Testis (tissue), 3 donors: ENCODE results near the gene MATR3. TPM values are rescaled to one million over a fixed set of nuclear protein-coding genes. Genes with fewer than 3 reads are reported as not detected.

ENCODE experiments used
- DNase-seq: peaks from one replicate; pipeline ENCODE4 v3.0.0-alpha.2; 2019
- H3K27ac ChIP-seq, 2 donors: fragments of 200-600 bp; sonication (generic); one replicate each; pipeline ENCODE4 v1.5.1; 2019
- H3K27me3 ChIP-seq: fragments of 200-600 bp; sonication (generic); one replicate; pipeline ENCODE4 v1.5.1; 2019
- H3K36me3 ChIP-seq: fragments of 200-600 bp; sonication (generic); one replicate; pipeline ENCODE4 v1.5.1; 2017; ENCODE audit warnings: low read depth; ENCODE audit errors: missing control alignments
- H3K4me1 ChIP-seq: fragments of 200-600 bp; sonication (generic); one replicate; pipeline ENCODE4 v1.5.1; 2019
- H3K4me3 ChIP-seq, 2 donors: fragments of 200-600 bp; sonication (generic); one replicate each; pipeline ENCODE4 v1.5.1; 2017 to 2019
- H3K9me3 ChIP-seq: fragments of 200-600 bp; sonication (generic); one replicate; pipeline ENCODE4 v1.5.1; 2017
- CTCF ChIP-seq, 3 experiments: fragments of 450-650 bp in 2 of 3; fragments of 200-600 bp in 1 of 3; sonication (generic) in 1 of 3; IDR thresholded peaks; one replicate each; pipeline ENCODE4 v1.5.1; 2016 to 2019; ENCODE audit warnings: antibody characterized with exemption in 3 of 3, mild to moderate bottlenecking in 2 of 3, moderate library complexity in 1 of 3
- POLR2A ChIP-seq: fragments of 450-650 bp; IDR thresholded peaks from one replicate; pipeline ENCODE4 v1.6.1; 2017; ENCODE audit warnings: antibody characterized with exemption, mild to moderate bottlenecking, moderate library complexity
- WGBS, 2 donors: methylation state at CpG; one replicate each; pipeline ENCODE4 v1.1.5; 2018; 5-methylcytosine and 5-hydroxymethylcytosine counted together
- intact Hi-C: fragments of 100-400 bp; cut with DNase I; formaldehyde crosslinking; loops from one replicate; pipeline ENCODE4 v1.15.1; 2023; ENCODE audit warnings: low total_unique reads
- polyA plus RNA-seq: library from polyadenylated mRNA; stranded (reverse); fragments of 350-450 nt; fragmentation: Illumina TruSeq; extraction: RNeasy Lipid Tissue Mini Kit (QIAGEN cat#74804); gene quantifications from one replicate; pipeline ENCODE4 v1.2.3, GENCODE V29; 2014; ENCODE audit warnings: low read depth, low replicate concordance; ENCODE audit not compliant: insufficient read depth
- total RNA-seq, 2 donors: library from RNA; depleted of rRNA; stranded (reverse); fragments of >200 nt; gene quantifications; one replicate each; pipeline ENCODE4 v1.2.3, GENCODE V29; 2016

Gene MATR3
- total and polyA plus RNA-seq, 3 donors from 2014 or later: 174 to 248 (median 243) TPM

- H3K4me3 ChIP-seq: no peak overlapping the region
These were observed 2.5 kb upstream of the MATR3 start for GRCh38 chr5:139291051-139291450.

GRCh38 chr5:139293202-139293506 lies 386 bp upstream of the MATR3 start:
- DNase-seq: no peak
- H3K27me3 ChIP-seq: no peaks in the 10 kb centered on the region
- no peaks in the 10 kb centered on the region for H3K36me3 ChIP-seq
- no peak for TF ChIP-seq POLR2A
- no peak for TF ChIP-seq CTCF (IDR thresholded peaks at IDR 0.05)
- 14 to 18% methylated on average over 11 of the region's 11 CpGs for WGBS, 2 donors
- H3K4me1 ChIP-seq: peaks cover 20% of the 10 kb centered on the region
- no peaks in the 10 kb centered on the region for H3K9me3 ChIP-seq
- intact Hi-C loops: no loop called here
- H3K4me3 ChIP-seq: peak overlapping the region; percentile 93 to 95
- H3K27ac ChIP-seq: peak overlapping the region; percentile 100

More at GRCh38 chr5:139291051-139291450, 2.5 kb upstream of the MATR3 start:
- no peak for DNase-seq
- no peaks in the 10 kb centered on the region for H3K4me1 ChIP-seq
- no peak overlapping the region for H3K27ac ChIP-seq
- no peaks in the 10 kb centered on the region for H3K27me3 ChIP-seq
- intact Hi-C loops: no loop called here
- no peaks in the 10 kb centered on the region for H3K9me3 ChIP-seq
- WGBS, 2 donors: 93 to 94% methylated on average over 2 of the region's 2 CpGs
- H3K36me3 ChIP-seq: no peaks in the 10 kb centered on the region
- no peak for TF ChIP-seq CTCF (IDR thresholded peaks at IDR 0.05)
- TF ChIP-seq POLR2A: no peak

GRCh38 chr5:139294374-139295165 lies 1.0 kb downstream of the MATR3 start:
- peak overlapping the region; percentile 100 for H3K27ac ChIP-seq
- intact Hi-C loops: no loop called here
- no peak for TF ChIP-seq CTCF (IDR thresholded peaks at IDR 0.05)
- TF ChIP-seq POLR2A: no peak
- H3K27me3 ChIP-seq: no peaks in the 10 kb centered on the region
- peaks cover 35% of the 10 kb centered on the region for H3K4me1 ChIP-seq
- H3K9me3 ChIP-seq: no peaks in the 10 kb centered on the region
- DNase-seq: peak; percentile 87
- H3K4me3 ChIP-seq: peak overlapping the region; percentile 93 to 95
- 0 to 1% methylated on average over 45 to 48 of the region's 48 CpGs for WGBS, 2 donors
- H3K36me3 ChIP-seq: no peaks in the 10 kb centered on the region

- peak overlapping the region; percentile 100 for H3K27ac ChIP-seq
- TF ChIP-seq POLR2A (no peak), CTCF (IDR thresholded peaks at IDR 0.05) (no peak)
- DNase-seq: no peak
- H3K9me3 ChIP-seq: no peaks in the 10 kb centered on the region
- no peaks in the 10 kb centered on the region for H3K36me3 ChIP-seq
- no peaks in the 10 kb centered on the region for H3K27me3 ChIP-seq
- H3K4me1 ChIP-seq: peaks cover 44% of the 10 kb centered on the region
- H3K4me3 ChIP-seq: peak overlapping the region; percentile 93 to 95
- intact Hi-C loops: no loop called here
- 16 to 18% methylated on average over 16 of the region's 16 CpGs for WGBS, 2 donors
These were observed 2.0 kb downstream of the MATR3 start for GRCh38 chr5:139295346-139296057.
